ENCODE results near the gene MED10. TPM values are rescaled to one million over a fixed set of nuclear protein-coding genes. Genes with fewer than 3 reads are reported as not detected.

Gene MED10
- total and polyA plus RNA-seq, 9 of the 15 experiments (the other 6 are each of a cell fraction or from before 2014, with no cell fraction given), result 23.8 to 83.4 (median 58.8) TPM

- in situ Hi-C loops (cut with MboI) (no loop called here), intact Hi-C loops (cut with micrococcal nuclease) (no loop called here)
- CTCF ChIA-PET (ENCODE audit: low intra/inter-chr PET ratio), result no interaction called here
- no TSS peak for BruUV-seq (replicated peaks)
- 0 out of 2 replicates have a peak, but pooled peaks cover 2% of the 10 kb centered on the region for H4K20me1 ChIP-seq (replicated peaks; ENCODE audit: control insufficient read depth, insufficient read depth, low read length)
- no peak overlapping the region for H3K9ac ChIP-seq (ENCODE audit: insufficient read depth in 1 of 2, low read depth in 2 of 2, low read length in 2 of 2)
- H3K9me1 ChIP-seq (ENCODE audit: control insufficient read depth, insufficient read depth, low read length), result no peaks in the 10 kb centered on the region
- no peak for TF ChIP-seq SREBF2 (CRISPR knock-in tag; IDR thresholded peaks at IDR 0.05)
- TF ChIP-seq HINFP (tag; conservative IDR thresholded peaks at IDR 0.05; ENCODE audit: low read depth), result no peak
- no peak for TF ChIP-seq ZNF316 (IDR thresholded peaks at IDR 0.05)
- no peak for TF ChIP-seq KLF10 (CRISPR knock-in tag; IDR thresholded peaks at IDR 0.05)
- no peak for TF ChIP-seq ZNF609 (CRISPR knock-in tag; IDR thresholded peaks at IDR 0.05; ENCODE audit: borderline replicate concordance)
- TF ChIP-seq ESRRA (IDR thresholded peaks at IDR 0.05; ENCODE audit: borderline replicate concordance, low read depth), result no peak
- no peak for TF ChIP-seq TBP (optimal IDR thresholded peaks at IDR 0.05; ENCODE audit: low read depth, low read length)
- TF ChIP-seq SLC30A9 (CRISPR knock-in tag; IDR thresholded peaks at IDR 0.05), result no peak
- no peak for TF ChIP-seq ZBTB12 (CRISPR knock-in tag; IDR thresholded peaks at IDR 0.05)
- TF ChIP-seq RNF219 (CRISPR knock-in tag; IDR thresholded peaks at IDR 0.05), result no peak
- TF ChIP-seq ETV6 (IDR thresholded peaks at IDR 0.05; ENCODE audit: borderline replicate concordance in 1 of 2, low read depth in 2 of 2, low read length in 1 of 2), result no peak
- no peak for TF ChIP-seq ETV6 (CRISPR knock-in tag; IDR thresholded peaks at IDR 0.05; ENCODE audit: borderline replicate concordance)
- TF ChIP-seq ATF1 (CRISPR knock-in tag; IDR thresholded peaks at IDR 0.05), result no peak
- no peak for TF ChIP-seq ATF1 (tag; IDR thresholded peaks at IDR 0.05)
- no peak for TF ChIP-seq CREM (IDR thresholded peaks at IDR 0.05; ENCODE audit: low read depth)
- 2% methylated on average over 3 of the region's 3 CpGs for WGBS (ENCODE audit: insufficient coverage, low coverage, missing lambda C conversion rate)
- DNase-seq (ENCODE audit: extremely low read depth in 1 of 4, low spot score in 3 of 4), result no peak
- no peak overlapping the region for H3K27ac ChIP-seq (ENCODE audit: extremely low read depth, low read depth, low read length)
- H3K4me2 ChIP-seq (ENCODE audit: insufficient read depth, low read length), result no peak overlapping the region
- H3K9me3 ChIP-seq (replicated peaks; ENCODE audit: control insufficient read depth, insufficient read depth, low read depth, low read length), result no peaks in the 10 kb centered on the region; the same call in 1 of the 2 replicates
- POLR2A ChIA-PET, result no interaction called here
- no peak overlapping the region for H2AFZ ChIP-seq (ENCODE audit: low read depth, low read length)
- H3K4me3 ChIP-seq, result no peak overlapping the region
- FAIRE-seq, result no peak
- no peak for ATAC-seq
- no peaks in the 10 kb centered on the region for H3K36me3 ChIP-seq (ENCODE audit: control insufficient read depth, insufficient read depth, low read length)
- no peaks in the 10 kb centered on the region; a peak in 2 of 5 replicates for H3K4me1 ChIP-seq (replicated peaks in 1 of 2; ENCODE audit: control insufficient read depth in 2 of 2, insufficient read depth in 2 of 2, low read length in 2 of 2)
- H3K79me2 ChIP-seq (ENCODE audit: control insufficient read depth, insufficient read depth, low read length), result no peaks in the 10 kb centered on the region
- peaks cover 65 to 77% of the 10 kb centered on the region in 2 experiments for H3K27me3 ChIP-seq (ENCODE audit: control insufficient read depth in 2 of 2, insufficient read depth in 2 of 2, low read length in 2 of 2)
These were observed 17.3 kb upstream of the MED10 start for GRCh38 chr5:6395621-6396020.

All from K562 (cell line).